GM18517 (cell line): ENCODE measurements around the gene RNASE11.
"Not testable (repeated sequence)": the region's sequence is repeated elsewhere in the genome, so short reads cannot be mapped to it uniquely, and the experiment has no call there.

Experiments
- ATAC-seq: cut with Tn5 transposase; IDR thresholded peaks from one replicate; pipeline ENCODE4 v1.9.1; 2021; ENCODE audit warnings: mild to moderate bottlenecking, moderate library complexity; ENCODE audit not compliant: unreplicated experiment

Gene RNASE11

DNA sequence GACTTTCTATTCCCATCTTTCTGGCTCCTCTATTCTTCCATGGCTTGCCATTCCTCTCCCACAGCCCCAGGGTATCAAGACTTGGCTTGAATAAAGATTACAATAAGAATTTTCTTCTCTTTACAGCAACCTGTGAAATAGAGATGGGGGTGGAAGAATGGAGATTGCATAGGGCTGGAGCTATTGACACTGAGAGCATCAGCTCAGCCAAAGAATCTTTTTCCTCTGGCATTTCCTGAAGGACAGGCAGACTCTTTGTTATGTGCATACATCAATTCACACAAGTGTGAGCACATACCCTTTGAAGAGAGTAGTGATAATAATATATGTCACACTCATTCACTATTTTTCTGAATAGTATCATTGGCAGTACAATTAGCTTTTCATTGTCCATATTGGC is 4.7 kb downstream of the RNASE11 start:
- no peak for ATAC-seq

DNA sequence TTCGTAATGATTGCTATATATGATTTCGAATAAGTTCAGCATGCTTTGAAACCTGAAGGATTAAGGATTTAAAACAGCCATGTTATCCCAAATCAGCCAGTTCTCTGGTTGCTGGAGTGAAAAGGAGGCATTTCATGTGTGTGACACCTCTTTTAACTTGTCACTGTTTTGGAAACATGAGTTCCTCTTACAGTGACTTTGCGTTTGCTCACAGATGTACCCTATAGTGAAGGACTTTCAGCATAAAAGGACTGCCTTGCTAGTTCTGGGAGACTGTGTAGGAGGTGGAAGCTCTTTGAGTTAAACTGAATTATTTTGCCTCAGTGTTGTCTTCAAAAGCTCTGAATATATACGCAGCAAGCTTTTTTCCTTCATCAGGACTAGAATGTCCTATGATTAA is 7.6 kb downstream of the RNASE11 start:
- ATAC-seq: no peak

DNA sequence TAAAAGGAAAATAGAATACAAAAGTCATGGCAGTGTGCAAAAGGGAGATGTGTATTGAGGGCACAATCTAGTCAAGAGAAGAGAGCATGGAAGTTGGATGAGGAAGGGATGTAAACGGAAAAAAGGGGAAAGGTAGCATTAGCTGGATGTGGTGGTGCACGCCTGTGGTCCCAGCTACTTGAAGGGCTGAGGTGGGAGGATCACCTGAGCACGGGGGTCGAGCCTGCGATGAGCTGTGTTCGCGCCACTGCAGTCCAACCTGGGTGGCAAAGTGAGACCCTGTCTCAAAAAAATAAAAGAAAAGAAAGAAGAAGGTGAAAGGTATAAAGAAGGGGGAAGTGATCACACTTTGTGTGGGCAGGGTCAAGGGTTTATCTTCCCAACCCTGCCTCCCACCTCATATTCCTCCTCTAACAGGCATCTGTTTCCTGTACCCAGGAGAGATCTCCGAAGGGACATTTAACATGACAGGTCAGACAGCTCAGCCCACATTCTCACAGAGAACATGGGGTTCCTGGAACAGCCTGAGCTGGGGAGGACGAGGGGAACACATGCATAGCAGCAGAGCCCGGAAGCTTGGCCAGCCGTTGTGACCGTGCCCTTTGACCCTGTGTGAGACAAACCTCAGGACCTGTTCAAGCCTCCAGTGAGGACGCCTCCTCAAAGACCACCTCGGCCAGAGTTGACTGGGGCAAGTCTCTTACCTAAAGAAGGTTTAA is 8.9 kb downstream of the RNASE11 start:
- no peak for ATAC-seq

DNA sequence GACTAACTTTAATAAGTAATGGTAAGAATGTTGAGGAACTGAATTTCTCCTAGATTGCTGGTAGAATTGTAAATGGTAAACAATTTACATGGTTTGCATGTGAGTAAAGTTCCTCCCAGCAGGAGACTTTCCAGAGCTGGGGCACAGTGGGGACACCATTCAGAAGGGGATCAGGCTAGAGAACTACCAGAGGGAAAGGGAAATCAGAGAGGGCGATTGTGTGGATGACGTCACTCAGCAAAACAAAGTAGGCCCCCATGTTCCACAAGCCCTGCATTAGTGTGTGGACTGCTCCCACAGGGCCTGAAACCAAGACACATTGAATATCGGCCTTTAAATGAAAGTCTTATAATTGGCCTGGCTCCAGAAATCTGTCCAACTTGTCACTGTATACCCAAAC is 9.5 kb downstream of the RNASE11 start:
- ATAC-seq: no peak

DNA sequence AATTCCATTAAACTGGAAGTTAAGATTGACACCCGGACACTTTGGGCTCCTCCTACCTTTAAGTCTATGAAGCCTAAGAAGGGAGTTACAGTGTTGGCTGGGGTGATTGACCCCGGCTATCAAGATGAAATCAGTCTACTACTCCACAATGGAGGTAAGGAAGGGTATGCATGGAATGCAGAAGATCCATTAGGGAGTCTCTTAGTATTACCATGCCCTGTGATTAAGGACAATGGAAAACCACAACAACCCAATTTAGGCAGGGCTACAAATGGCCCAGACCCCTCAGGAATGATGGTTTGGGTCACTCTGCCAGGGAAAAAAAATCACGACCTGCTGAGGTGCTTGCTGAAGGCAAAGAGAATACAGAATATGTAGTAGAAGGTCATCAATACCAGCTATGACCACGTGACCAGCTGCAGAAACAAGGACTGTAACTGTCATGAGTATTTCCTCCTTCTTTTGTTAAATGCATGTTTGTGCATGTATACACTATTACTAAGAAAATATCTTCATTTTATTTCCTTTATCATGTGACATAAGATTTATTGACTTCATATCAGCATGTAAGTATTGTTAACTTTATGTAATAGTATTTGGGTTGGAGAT is 15.3 kb downstream of the RNASE11 start:
- ATAC-seq: not testable (repeated sequence)

DNA sequence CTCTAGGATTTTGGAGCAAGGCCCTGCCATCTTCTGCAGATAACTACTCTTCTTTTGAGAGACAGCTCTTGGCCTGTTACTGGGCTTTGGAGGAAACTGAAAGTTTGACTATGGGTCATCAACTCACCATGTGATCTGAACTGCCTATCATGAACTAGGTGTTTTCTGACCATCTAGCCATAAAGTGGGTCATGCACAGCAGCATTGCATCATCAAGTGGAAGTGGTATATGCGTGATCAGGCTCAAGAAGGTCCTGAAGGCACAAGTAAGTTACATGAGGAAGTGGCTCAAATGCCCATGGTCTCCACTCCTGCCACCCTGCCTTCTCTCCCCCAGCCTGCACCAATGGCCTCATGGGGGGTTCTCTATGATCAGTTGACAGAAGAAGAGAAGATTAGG is 17.1 kb downstream of the RNASE11 start:
- not testable (repeated sequence) for ATAC-seq

DNA sequence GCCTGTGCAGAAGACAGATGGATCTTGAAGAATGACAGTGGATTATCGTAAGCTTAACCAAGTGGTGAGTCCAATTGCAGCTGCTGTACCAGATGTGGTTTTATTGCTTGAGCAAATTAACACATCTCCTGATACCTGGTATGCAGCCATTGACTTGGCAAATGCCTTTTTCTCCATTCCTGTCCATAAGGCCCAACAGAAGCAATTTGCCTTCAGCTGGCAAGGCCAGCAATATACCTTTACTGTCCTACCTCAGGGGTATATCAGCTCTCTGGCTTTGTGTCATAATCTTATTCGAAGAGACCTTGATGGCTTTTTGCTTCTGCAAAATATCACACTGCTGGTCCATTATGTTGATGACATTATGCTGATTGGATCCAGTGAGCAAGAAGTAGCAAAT is 17.9 kb downstream of the RNASE11 start:
- ATAC-seq: not testable (repeated sequence)

DNA sequence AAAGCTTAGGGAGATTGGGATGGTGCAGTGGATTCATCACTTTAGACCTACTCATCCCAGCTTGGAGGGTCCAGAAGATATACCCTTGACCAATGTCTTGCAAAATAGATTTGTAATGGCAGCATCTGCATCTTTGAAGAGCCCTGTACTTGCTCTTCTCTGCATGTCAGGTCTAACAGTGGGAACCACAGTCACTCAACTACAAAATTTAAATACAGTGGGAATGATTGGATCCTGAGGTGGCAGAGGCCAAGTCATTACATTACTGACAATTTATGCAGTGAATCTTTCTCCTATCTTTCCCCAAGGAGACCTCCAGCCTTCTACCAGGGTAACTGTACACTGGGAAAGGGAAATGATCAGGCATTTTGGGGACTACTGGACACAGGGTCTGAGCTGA is 18.7 kb downstream of the RNASE11 start:
- no peak for ATAC-seq

DNA sequence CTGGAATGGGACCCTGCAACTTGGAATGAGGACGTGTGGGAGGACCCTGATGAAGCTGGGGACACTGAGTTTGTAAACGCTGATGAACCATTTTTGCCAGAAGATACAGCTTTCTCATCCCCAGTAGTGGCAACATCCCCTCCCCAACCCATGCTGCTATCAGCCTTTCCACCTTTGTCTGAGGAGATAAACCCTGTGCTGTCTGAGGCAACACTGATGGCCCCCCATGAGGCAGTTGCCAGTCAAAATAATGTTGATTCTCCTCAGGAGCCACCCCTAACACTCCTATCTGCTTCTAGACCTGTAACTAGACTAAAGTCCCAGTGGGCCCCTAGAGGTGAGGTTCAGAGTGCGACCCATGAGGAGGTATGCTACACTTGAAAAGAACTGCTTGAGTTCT is 19.4 kb downstream of the RNASE11 start:
- no peak for ATAC-seq

DNA sequence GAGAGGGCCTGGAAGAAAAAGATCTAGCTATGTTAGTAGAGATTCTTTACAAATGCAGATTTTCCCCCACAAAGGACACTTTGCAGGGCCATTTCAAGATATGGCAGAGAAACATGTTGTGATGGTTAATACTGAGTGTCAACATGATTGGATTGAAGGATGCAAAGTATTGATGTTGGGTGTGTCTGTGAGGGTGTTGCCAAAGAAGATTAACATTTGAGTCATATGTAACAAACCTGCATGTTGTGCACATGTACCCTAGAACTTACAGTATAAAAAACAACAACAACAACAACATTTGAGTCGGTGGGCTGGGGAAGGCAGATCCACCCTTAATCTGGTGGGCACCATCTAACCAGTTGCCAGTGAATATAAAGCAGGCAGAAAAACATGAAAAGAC is 20.6 kb downstream of the RNASE11 start:
- not testable (repeated sequence) for ATAC-seq

DNA sequence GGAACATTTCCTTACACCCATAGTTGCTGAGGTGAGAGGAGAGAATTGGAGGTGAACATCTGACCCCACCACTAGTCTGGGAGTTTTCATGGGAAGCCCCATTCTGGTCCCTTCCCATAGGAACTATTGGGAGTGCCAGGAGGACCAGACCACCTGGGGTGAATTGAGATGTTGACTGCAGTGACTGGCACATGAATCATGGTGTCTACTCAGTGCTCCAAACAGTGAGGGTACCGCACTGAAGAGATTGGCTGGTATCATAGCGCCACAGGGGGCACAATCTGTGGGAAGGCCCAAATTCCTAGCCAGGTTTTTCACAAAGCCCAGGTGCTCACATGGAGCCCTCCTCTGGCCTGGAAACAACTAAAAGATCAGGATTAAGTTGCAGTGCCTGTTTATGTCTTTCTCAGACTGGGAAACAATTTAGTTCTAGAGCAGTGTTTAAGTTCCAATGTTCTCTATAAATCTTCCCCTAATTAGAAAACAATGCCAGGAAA is 23.3 kb downstream of the RNASE11 start:
- no peak for ATAC-seq

DNA sequence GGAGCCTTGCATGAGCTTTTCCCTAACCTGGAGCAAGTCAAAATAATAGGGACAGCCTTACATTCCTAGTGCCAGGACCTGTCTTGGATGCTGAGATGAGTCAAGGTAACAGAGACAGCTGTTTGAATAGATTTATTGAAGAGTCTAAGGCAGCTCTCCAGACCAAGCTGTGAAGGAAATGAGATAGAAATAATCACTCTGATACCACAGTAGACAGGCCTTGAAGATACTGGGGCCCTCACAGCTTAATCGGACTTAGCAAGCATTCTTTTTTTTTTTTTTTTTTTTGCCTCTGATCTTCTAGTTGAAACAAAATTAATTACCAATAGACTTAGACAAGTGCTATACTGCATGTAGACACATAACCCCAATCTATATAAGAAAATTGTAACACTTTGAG is 23.8 kb downstream of the RNASE11 start:
- no peak for ATAC-seq

DNA sequence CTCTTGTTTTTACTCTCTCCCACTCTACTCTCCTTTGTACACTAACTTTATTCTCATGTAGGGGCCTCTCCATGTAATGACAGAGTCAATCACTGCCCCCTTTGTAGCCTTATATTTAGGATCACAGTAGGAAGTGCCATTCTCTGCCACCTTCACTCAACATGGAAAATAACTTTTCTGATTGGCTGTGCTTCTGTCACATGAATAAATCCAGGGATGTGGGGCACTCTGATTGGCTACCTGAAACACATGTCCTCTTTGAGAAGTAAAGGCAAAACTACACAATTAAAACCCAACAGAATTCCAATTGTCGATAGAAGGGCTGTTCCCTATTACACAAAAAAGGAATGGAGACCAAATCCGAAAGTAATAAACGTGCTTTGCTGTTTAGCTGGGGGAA is 26.8 kb downstream of the RNASE11 start, which contains the start of gene RNASE9:
Gene RNASE9, minus strand, starts transcription at position 87 of the 400 bp plus-strand sequence.
- no peak for ATAC-seq

DNA sequence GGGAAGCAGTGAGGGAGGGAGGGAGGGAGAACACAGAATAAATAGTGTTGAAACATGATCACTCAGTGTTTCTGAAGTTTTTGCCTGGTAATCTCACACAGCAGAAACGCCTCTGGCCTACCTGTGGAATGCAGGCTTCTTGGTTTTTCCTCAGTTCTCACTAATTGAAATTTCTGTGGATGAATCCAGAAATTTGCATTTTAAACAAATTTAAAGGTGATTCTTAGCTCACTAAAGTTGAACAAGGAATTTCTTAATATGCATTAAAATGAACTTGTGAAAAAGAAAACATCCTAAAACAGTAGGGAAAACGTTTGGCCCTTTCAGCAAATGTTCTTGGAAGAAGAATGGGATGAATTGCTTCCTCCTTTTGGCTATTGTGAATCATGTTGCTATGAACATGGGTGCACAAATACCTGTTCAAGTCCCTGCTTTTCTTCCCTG is 28.3 kb downstream of the RNASE11 start:
- ATAC-seq: no peak

DNA sequence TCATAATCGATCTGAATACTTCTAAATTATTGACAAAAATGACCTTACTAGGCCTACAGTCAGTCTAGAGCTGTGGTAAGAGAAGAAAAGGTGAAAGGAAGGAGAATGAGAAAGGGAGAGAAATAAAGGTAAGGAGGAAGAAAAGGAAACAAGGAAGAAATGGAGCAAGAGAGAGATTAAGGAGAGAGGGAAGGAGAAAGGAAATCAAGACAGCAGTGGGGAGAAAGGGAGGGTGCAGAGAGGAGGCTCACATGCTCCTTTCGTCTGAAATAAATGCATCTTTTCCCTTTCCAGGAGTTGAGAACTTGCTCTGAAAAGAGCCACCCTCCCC is 30.6 kb downstream of the RNASE11 start:
- ATAC-seq: no peak

DNA sequence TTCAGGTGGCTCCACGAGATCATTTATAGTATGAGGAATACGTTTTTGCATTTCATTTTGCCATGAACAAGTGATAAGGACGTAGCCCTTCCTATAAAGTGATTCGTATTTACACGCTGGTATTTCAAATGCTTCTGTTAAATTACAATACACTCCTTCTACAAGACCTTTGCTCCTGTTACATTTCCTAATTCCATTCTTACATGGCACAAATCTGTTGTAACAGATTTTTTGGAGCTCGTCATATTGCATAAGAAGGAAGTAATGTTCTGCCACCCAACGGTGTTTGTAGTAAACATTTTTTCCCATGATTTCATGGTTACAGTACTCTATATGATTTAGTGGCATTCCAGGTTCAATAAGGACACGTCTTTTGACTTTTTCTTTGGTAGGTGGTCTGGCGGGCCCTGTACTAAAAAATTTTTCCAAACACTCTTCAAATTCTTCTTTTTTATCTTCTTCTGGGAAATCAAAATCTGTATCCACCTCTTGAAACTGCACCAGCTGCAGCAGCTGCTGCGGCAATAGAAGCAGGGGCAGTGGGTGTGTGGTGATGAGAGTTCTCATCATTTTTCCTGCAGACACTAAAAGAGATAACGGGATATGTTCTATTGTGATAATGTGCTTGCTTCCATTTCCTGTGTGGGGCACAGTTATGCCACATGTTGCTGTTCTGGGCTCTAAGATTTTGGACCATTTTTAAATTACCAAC is 31.1 kb downstream of the RNASE11 start:
- no peak for ATAC-seq

DNA sequence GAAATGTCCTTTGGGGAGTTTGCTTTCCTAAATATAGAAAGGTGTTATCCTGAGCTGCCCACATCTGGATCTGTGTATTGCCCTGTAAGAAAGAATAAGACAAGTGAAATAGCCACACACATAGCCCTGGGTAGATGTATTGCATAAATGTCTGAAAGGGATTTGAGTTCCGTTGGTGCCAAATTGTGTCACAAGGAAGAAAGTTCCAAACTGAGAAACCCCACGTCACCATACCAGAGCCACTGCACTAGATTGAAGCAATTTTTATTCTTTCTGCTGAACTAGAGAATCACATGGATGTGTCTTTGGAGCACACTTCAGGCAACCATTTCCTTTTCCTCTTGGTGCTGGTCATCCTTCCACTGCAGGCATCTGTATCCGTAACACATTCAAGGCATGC is 32.0 kb downstream of the RNASE11 start:
- ATAC-seq: no peak

DNA sequence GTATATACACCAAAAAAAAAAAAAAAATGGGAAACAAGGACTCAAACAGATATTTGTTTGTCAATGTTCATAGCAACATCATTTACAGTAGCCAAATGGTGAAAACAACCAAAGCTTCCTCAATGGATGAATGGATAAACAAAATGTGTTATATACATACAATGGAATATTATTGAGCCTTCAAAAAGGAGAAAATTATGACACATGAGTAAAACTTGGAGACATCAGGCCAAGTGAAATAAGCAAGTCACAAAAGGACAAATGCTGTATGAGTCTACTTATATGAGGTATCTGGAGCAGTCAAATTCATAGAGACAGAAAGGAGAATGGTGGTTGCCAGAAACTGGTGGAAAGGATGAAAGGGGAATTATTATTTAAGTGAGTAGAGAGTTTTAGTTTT is 34.8 kb downstream of the RNASE11 start:
- ATAC-seq: no peak

DNA sequence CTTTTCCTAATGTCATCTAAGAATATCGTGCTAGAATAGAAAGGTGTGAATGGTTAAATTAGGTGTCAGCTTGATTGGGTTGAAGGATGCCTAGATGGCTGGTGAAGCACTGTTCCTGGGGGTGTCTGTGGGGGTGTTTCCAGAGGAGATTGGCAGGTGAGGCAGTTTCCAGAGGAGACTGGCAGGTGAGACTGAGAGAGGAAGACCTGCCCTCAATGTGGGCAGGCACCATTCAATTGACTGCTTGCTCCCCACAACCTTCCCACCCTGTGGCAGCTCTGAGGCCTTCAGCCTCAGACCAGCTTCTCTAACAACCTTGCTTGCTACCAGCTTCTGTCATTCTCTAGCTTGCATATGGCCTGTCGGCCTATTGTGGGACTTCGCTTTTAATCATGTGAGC is 36.2 kb downstream of the RNASE11 start:
- no peak for ATAC-seq

DNA sequence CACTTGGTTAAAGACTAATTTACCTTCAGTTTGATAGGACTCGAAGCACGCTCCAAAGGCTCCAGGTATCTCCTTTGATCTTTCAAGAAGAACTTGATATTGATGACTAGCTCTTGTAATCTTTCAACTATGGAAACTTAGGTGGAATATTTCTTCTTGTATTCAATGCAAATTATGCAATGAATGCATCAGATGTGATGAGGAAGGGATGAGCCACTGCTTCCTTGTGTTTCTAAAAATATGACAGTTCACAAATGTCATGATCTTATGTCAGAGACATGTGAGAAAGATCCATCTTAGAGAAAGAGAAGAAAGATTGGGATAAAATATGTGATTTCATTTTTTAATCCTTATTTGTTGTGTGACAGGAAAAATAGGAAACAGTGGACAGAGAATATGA is 36.9 kb downstream of the RNASE11 start:
- ATAC-seq: no peak

DNA sequence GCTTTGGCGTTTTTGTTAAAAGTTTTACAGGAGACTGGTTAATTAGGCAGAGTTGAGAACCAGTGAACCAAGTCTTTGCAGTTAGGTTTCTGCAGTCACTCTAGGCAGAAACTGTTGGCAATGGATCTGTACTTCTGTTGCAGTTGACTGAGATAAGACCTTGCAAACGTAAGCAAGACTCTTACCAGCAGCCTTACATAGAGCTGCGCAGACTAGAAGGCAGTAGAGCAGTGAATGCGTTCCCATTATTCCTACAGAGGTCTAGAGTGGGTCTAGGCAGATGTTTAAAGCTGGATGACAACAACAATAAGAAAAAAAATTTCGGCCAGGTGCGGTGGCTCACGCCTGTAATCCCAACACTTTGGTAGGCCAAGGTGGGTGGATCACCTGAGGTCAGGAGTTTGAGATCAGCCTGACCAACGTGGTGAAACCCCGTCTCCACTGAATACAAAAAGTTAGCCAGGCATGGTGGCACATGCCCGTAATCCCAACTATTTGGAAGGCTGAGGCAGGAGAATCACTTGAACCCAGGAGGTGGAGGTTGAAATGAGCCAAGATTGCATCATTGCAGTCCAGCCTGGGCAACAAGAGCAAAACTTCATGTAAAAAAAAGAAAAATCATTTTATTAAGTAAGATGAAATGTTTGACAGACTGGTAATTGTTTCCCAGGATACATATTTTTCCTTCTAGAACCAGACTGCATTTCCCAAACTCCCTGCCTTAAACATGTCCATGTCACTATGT is 39.2 kb downstream of the RNASE11 start:
- no peak for ATAC-seq
